DND-41 (cell line): ENCODE data around the gene WDR93.
"Not testable (repeated sequence)": the region's sequence is repeated elsewhere in the genome, so short reads cannot be mapped to it uniquely, and the experiment has no call there.

Experiments
- CTCF ChIP-seq: IDR thresholded peaks from 2 replicates; pipeline ENCODE4 v1.5.1; 2012; ENCODE audit warnings: borderline replicate concordance, low read length, moderate library complexity, mild to moderate bottlenecking; ENCODE audit not compliant: poor library complexity, severe bottlenecking; ENCODE audit errors: extremely low read depth
- EZH2 ChIP-seq: IDR thresholded peaks from 3 replicates; pipeline ENCODE4 v1.6.1; 2012; ENCODE audit warnings: borderline replicate concordance, low read depth, mild to moderate bottlenecking, moderate library complexity, low read length, inconsistent platforms; ENCODE audit not compliant: severe bottlenecking

- not testable (repeated sequence) for TF ChIP-seq EZH2, CTCF
These were observed 98.0 kb downstream of the WDR93 start for GRCh38 chr15:89788585-89788984.
